ENCODE results near the gene STAP1.

GRCh38 chr4:67521506-67521905 lies 37.0 kb upstream of the STAP1 start:
- TF ChIP-seq JUND (IDR thresholded peaks at IDR 0.05): no peak
- no peak for TF ChIP-seq CTCF (IDR thresholded peaks at IDR 0.05; ENCODE audit: low read depth, low read length, missing input control)
- TF ChIP-seq HNF4A (conservative IDR thresholded peaks at IDR 0.05): no peak
- TF ChIP-seq YY1 (IDR thresholded peaks at IDR 0.05): no peak
